Measurements from ENCODE around the gene DYRK1A.

- TF ChIP-seq POLR2A (IDR thresholded peaks at IDR 0.05; ENCODE audit: extremely low read depth, insufficient read length) (no peak), CTCF (IDR thresholded peaks at IDR 0.05; ENCODE audit: low read depth, low read length) (no peak), MYC (IDR thresholded peaks at IDR 0.05; ENCODE audit: low read depth, low read length) (no peak), MAX (IDR thresholded peaks at IDR 0.05; ENCODE audit: low read depth, low read length) (no peak)
These were observed 44.5 kb upstream of the DYRK1A start for GRCh38 chr21:37322084-37322483.

All from NB4 (cell line).